Measurements from ENCODE around the gene EMX1. TPM values are rescaled to one million over a fixed set of nuclear protein-coding genes. Genes with fewer than 3 reads are reported as not detected.

The EMX1 gene
- total RNA-seq, 1 donor from 2014 or later: not detected

DNA sequence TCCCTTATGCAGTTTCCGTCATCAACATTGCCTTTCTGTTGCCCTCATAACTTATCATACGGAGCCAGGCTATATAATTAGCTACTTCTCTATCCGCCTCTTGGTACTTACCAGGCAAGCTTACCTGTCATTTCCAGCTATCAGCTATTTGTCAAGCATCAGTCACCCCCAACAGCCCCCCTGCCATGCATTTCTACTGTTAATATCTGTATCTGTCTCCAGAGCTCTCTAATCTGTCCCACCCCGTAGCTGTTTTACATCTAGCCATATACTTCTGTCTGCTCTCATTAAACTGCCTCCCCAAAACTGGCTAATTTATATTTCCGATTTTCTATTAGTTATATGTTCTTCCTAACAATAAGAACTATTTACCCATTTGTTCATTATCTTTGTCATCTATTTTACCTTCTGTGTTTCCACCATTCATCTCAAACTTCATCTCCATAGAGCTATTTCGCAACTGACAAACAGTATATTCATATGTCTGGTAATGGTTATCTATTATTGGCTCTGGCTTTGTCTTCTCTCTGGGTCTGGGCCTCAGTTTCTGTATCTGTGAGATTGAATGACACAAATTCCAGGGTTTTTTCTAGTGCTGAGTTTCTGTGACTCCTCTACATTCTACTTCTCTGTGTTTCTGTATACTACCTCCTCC lies 9.6 kb downstream of the EMX1 start:
- no peak overlapping the region for H3K27ac Mint-ChIP-seq (ENCODE audit: unreplicated experiment)
- TF ChIP-seq, protein P1, sequence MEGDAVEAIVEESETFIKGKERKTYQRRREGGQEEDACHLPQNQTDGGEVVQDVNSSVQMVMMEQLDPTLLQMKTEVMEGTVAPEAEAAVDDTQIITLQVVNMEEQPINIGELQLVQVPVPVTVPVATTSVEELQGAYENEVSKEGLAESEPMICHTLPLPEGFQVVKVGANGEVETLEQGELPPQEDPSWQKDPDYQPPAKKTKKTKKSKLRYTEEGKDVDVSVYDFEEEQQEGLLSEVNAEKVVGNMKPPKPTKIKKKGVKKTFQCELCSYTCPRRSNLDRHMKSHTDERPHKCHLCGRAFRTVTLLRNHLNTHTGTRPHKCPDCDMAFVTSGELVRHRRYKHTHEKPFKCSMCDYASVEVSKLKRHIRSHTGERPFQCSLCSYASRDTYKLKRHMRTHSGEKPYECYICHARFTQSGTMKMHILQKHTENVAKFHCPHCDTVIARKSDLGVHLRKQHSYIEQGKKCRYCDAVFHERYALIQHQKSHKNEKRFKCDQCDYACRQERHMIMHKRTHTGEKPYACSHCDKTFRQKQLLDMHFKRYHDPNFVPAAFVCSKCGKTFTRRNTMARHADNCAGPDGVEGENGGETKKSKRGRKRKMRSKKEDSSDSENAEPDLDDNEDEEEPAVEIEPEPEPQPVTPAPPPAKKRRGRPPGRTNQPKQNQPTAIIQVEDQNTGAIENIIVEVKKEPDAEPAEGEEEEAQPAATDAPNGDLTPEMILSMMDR (IDR thresholded peaks at IDR 0.05): no peak
- DNase-seq (ENCODE audit: extremely low spot score, unreplicated experiment): no peak
- H3K9me3 Mint-ChIP-seq (ENCODE audit: unreplicated experiment): no peaks in the 10 kb centered on the region
- H3K36me3 Mint-ChIP-seq (ENCODE audit: unreplicated experiment): no peaks in the 10 kb centered on the region
- no peak overlapping the region for H3K4me3 Mint-ChIP-seq (ENCODE audit: unreplicated experiment)
- H3K27me3 Mint-ChIP-seq (ENCODE audit: unreplicated experiment): peaks cover 35% of the 10 kb centered on the region
- peaks cover 6% of the 10 kb centered on the region for H3K4me1 Mint-ChIP-seq (ENCODE audit: unreplicated experiment)

DNA sequence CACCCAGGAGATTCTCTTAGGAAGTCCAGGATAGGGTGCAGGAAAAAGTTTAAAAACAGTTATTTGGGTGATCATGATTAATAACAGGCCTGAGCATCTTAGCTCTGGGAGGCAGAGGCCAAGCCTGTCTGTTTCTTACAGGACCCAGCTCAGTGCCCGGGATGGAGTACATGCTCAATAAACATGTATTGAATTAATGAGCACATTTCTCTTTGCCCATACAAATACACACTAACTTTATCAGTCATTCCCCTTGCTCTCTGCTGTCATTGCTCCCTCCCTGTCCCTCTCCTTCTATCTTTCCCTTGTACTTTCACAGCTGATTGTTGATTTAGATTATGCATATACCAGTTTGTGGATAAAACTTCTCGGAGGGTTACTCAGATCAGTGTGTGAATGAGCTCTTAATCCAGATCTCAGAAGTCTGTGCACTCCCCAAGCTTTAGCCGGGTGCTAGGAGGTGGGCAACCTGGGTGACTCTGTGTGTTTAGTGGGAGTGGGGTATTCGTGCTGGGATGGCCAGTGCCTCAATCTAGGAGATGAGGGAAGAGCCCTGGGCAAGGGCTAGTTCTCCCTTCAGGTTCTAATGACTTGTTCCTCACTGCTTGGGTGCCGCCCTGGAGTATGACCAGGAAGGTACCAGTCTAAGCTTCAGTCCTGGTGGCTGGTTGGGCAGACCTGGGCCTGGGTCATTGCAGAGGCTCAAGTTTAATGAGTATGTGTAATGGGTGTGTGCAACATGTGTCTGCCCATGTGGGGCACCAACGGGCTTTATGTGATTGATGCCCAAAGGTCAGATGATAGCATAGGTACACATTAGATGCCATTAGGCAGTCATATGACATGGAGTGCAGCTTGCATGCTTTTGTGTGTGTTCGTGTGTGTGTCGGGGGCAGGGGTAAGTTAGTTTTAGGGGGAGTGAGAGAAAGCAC lies 10.6 kb downstream of the EMX1 start:
- Mint-ChIP-seq H3K9me3 (ENCODE audit: unreplicated experiment) (no peaks in the 10 kb centered on the region), H3K4me1 (ENCODE audit: unreplicated experiment) (peaks cover 9% of the 10 kb centered on the region), H3K4me3 (ENCODE audit: unreplicated experiment) (no peak overlapping the region), H3K27me3 (ENCODE audit: unreplicated experiment) (peaks cover 25% of the 10 kb centered on the region), H3K36me3 (ENCODE audit: unreplicated experiment) (no peaks in the 10 kb centered on the region), H3K27ac (ENCODE audit: unreplicated experiment) (no peak overlapping the region)
- TF ChIP-seq, protein P1 (IDR thresholded peaks at IDR 0.05): no peak
- no peak for DNase-seq (ENCODE audit: extremely low spot score, unreplicated experiment)

DNA sequence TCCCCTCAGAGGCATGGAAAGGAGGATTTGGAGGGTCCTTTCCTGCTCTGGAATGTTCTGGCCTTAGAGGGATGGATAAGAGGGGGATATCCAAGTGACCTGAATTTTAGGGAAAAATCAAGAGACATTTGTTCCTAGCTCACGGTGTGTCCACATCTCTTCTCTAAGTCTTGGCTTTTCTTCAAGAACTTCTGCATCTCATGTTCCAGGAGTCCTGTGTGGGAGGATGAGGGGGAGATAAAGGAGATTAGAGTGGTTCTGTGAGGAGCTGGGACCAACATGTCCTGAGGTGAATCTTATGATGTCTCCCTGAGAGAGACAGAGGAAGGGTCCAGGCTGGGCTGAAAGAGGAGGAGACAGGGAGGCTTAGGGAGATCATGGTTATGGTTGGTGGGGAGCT lies 11.7 kb downstream of the EMX1 start:
- DNase-seq (ENCODE audit: extremely low spot score, unreplicated experiment): no peak
- no peaks in the 10 kb centered on the region for H3K36me3 Mint-ChIP-seq (ENCODE audit: unreplicated experiment)
- peaks cover 20% of the 10 kb centered on the region for H3K27me3 Mint-ChIP-seq (ENCODE audit: unreplicated experiment)

DNA sequence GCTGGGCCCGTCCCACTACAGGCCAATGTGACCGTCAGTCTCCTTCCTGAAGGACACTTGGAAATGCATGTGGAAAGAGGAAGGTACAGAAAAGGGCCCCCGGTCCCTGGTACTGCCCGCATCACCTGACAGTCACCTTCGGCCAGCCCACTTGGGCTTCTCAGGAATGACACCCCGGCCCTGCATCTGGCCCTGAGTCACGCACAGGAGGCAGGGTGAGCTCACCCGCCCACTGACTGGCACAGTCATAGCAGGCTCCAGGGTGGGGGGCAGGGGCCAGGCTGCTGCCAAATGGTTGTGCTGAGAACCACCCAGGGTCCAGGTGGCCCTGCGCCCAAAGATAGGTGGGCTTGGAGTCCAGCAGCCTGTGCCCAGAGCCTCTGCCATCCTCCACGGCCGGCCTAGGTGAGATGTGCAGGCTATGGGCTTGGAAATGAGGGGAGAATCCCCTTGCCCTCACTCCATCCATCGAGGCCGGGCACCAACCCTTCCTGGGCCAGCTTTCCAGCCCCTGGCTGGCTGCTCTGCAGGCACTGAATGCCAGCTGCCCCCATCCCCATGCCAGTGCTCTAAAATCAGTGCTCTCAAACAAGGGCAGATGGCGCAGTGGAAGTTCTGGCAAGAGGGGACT lies 14.1 kb downstream of the EMX1 start:
- no peak for DNase-seq (ENCODE audit: extremely low spot score, unreplicated experiment)
- Mint-ChIP-seq H3K36me3 (ENCODE audit: unreplicated experiment) (no peaks in the 10 kb centered on the region), H3K4me1 (ENCODE audit: unreplicated experiment) (peaks cover 4% of the 10 kb centered on the region), H3K27ac (ENCODE audit: unreplicated experiment) (no peak overlapping the region), H3K27me3 (ENCODE audit: unreplicated experiment) (peaks cover 28% of the 10 kb centered on the region), H3K9me3 (ENCODE audit: unreplicated experiment) (no peaks in the 10 kb centered on the region), H3K4me3 (ENCODE audit: unreplicated experiment) (no peak overlapping the region)
- TF ChIP-seq, protein P1 (IDR thresholded peaks at IDR 0.05): no peak

More for the DNA sequence above, 11.7 kb downstream of the EMX1 start:
- H3K9me3 Mint-ChIP-seq (ENCODE audit: unreplicated experiment): no peaks in the 10 kb centered on the region
- no peak overlapping the region for H3K4me3 Mint-ChIP-seq (ENCODE audit: unreplicated experiment)
- TF ChIP-seq, protein P1 (IDR thresholded peaks at IDR 0.05): no peak
- no peak overlapping the region for H3K27ac Mint-ChIP-seq (ENCODE audit: unreplicated experiment)
- H3K4me1 Mint-ChIP-seq (ENCODE audit: unreplicated experiment): peaks cover 5% of the 10 kb centered on the region
